ENCODE data around the gene AKT3.

AKT3 gene

DNA sequence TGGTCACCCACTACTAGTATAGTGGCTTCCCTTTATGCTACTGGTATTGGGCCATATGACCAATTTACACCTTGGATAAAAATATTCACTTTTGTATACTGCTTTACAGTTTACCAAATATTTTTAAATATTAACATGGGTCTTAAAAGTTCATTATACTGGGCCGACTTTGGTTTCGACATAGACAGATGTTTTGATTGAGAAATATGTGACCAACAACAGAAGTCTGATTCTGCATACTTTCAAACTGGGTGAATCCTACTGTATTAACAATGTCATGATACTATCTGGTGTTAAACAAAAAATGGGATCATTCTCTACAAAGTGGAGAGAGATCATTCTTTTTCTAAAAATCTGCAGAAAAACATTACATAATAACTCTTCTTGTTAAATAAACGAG, 134.8 kb downstream of the AKT3 start:
- no peak overlapping the region for H2BK12ac ChIP-seq (ENCODE audit: low read length)
- H3K9me3 ChIP-seq (ENCODE audit: insufficient read depth, low read depth, low read length): no peaks in the 10 kb centered on the region
- no peak overlapping the region for H2AFZ ChIP-seq (ENCODE audit: insufficient read depth, low read length, poor library complexity)
- H3K27me3 ChIP-seq (ENCODE audit: insufficient read depth, low read length): no peaks in the 10 kb centered on the region
- H3K79me1 ChIP-seq (ENCODE audit: low read length): peaks cover 7% of the 10 kb centered on the region
- no peak overlapping the region for H3K18ac ChIP-seq (ENCODE audit: low read length)
- no peak overlapping the region for H4K91ac ChIP-seq (ENCODE audit: low read depth, low read length)
- H2BK5ac ChIP-seq (ENCODE audit: low read depth, low read length, poor library complexity): no peak overlapping the region
- WGBS (ENCODE audit: extremely low coverage, insufficient coverage, insufficient read length): no CpG with 5 or more reads among the region's 3 CpGs
- H4K8ac ChIP-seq (ENCODE audit: low read depth, low read length): no peak overlapping the region
- H4K12ac ChIP-seq (ENCODE audit: low read depth, low read length): no peak overlapping the region
- no peak overlapping the region for H2AK5ac ChIP-seq (ENCODE audit: low read length)
- no peak overlapping the region for H3K9ac ChIP-seq (ENCODE audit: low read length)
- H2BK120ac ChIP-seq (ENCODE audit: insufficient read depth, low read length, poor library complexity): no peak overlapping the region
- H3K4me2 ChIP-seq (ENCODE audit: low read length): no peak overlapping the region
- peak in 1 of 2 donors; percentile 56 for DNase-seq
- H3K36me3 ChIP-seq (ENCODE audit: control insufficient read depth in 1 of 2, insufficient read depth in 2 of 2, low read length in 2 of 2): no peaks in the 10 kb centered on the region
- no peak overlapping the region for H3K4ac ChIP-seq (ENCODE audit: low read depth, low read length)
- no peak overlapping the region for H3K4me3 ChIP-seq (ENCODE audit: low read depth, low read length)
- H3K27ac ChIP-seq (ENCODE audit: low read depth, low read length): no peak overlapping the region
- H3K4me1 ChIP-seq (ENCODE audit: control insufficient read depth in 1 of 2, insufficient read depth in 2 of 2, low read length in 2 of 2): peaks cover 2% of the 10 kb centered on the region in 2 experiments
- H3K14ac ChIP-seq (ENCODE audit: low read length): no peak overlapping the region
- peaks cover 2% of the 10 kb centered on the region for H3K79me2 ChIP-seq (ENCODE audit: control insufficient read depth, insufficient read depth, low read length, poor library complexity)
- no peak overlapping the region for H3K23ac ChIP-seq (ENCODE audit: low read length)

DNA sequence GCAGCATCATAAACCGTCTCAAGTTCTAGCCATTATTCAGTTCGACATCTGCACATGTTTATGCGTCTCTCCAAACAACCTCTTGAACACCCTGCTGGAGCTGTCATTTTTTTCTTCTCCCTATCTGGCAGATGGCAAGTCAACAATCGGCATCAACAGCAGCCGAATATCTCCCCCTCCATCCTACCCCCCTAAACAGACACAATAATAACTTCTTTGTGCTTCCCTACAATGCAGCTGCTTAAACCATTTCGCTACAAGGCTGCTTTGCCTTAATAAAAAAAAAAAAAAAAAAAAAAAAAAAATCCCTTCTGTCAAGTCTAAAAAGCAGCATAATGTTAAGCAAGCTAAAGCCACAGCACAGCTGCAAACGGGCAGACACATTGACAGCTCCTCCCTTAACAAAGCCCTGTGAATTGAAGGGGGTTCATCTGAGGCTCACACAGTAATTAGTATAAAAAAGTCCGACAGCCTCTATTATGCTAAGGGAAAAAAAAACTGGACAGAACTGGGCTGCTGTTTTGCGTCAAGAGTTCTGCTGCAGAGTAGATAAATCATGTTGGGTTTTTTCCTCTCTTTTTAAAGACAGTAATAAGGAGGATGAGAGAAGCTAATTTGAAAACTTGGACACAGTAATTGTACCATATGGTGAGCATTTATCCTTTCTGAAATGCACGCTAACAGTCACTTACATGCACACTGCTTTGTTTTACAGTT, 136.4 kb downstream of the AKT3 start:
- H2AK5ac ChIP-seq (ENCODE audit: low read length): no peak overlapping the region
- H2AFZ ChIP-seq (ENCODE audit: insufficient read depth, low read length, poor library complexity): no peak overlapping the region
- H2BK5ac ChIP-seq (ENCODE audit: low read depth, low read length, poor library complexity): no peak overlapping the region
- H3K14ac ChIP-seq (ENCODE audit: low read length): no peak overlapping the region
- no peak overlapping the region for H3K9ac ChIP-seq (ENCODE audit: low read length)
- H3K4me1 ChIP-seq (ENCODE audit: control insufficient read depth in 1 of 2, insufficient read depth in 2 of 2, low read length in 2 of 2): peaks cover 2% of the 10 kb centered on the region in 2 experiments
- H3K4ac ChIP-seq (ENCODE audit: low read depth, low read length): no peak overlapping the region
- WGBS (ENCODE audit: extremely low coverage, insufficient coverage, insufficient read length): no CpG with 5 or more reads among the region's 10 CpGs
- no peak overlapping the region for H4K91ac ChIP-seq (ENCODE audit: low read depth, low read length)
- no peaks in the 10 kb centered on the region for H3K27me3 ChIP-seq (ENCODE audit: insufficient read depth, low read length)
- H3K27ac ChIP-seq (ENCODE audit: low read depth, low read length): no peak overlapping the region
- no peak overlapping the region for H3K4me2 ChIP-seq (ENCODE audit: low read length)
- H3K18ac ChIP-seq (ENCODE audit: low read length): no peak overlapping the region
- no peak overlapping the region for H3K4me3 ChIP-seq (ENCODE audit: low read depth, low read length)
- no peak overlapping the region for H4K8ac ChIP-seq (ENCODE audit: low read depth, low read length)
- H3K36me3 ChIP-seq (ENCODE audit: control insufficient read depth in 1 of 2, insufficient read depth in 2 of 2, low read length in 2 of 2): no peaks in the 10 kb centered on the region
- no peak overlapping the region for H2BK12ac ChIP-seq (ENCODE audit: low read length)
- H4K12ac ChIP-seq (ENCODE audit: low read depth, low read length): no peak overlapping the region
- H3K79me1 ChIP-seq (ENCODE audit: low read length): peaks cover 3% of the 10 kb centered on the region
- H3K79me2 ChIP-seq (ENCODE audit: control insufficient read depth, insufficient read depth, low read length, poor library complexity): peaks cover 2% of the 10 kb centered on the region
- H3K23ac ChIP-seq (ENCODE audit: low read length): no peak overlapping the region
- DNase-seq: no peak
- no peak overlapping the region for H2BK120ac ChIP-seq (ENCODE audit: insufficient read depth, low read length, poor library complexity)
- no peaks in the 10 kb centered on the region for H3K9me3 ChIP-seq (ENCODE audit: insufficient read depth, low read depth, low read length)

DNA sequence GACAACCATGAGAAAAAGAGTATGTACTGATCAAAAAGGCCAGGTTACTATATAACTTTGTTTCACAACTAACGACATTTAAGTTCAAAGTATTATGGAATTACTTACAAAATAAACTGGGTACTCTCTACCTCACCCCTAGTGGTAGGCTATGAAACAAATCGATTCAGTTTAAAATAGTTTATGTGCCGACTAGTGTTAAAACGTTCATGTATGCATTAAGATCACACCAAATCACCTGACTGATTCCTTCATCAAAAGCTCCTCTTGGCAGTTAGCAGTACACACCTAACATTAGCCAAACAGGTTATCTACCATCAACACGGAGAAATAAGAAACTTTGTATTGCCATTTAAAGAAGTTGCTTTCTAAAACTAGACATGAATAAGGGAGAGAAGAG, 137.1 kb downstream of the AKT3 start:
- H2BK120ac ChIP-seq (ENCODE audit: insufficient read depth, low read length, poor library complexity): no peak overlapping the region
- no peak overlapping the region for H3K4ac ChIP-seq (ENCODE audit: low read depth, low read length)
- H3K9me3 ChIP-seq (ENCODE audit: insufficient read depth, low read depth, low read length): no peaks in the 10 kb centered on the region
- no peak overlapping the region for H4K91ac ChIP-seq (ENCODE audit: low read depth, low read length)
- H3K4me2 ChIP-seq (ENCODE audit: low read length): no peak overlapping the region
- H3K79me2 ChIP-seq (ENCODE audit: control insufficient read depth, insufficient read depth, low read length, poor library complexity): no peaks in the 10 kb centered on the region
- H3K27me3 ChIP-seq (ENCODE audit: insufficient read depth, low read length): no peaks in the 10 kb centered on the region
- no peak overlapping the region for H3K4me3 ChIP-seq (ENCODE audit: low read depth, low read length)
- H3K27ac ChIP-seq (ENCODE audit: low read depth, low read length): no peak overlapping the region
- no peaks in the 10 kb centered on the region for H3K4me1 ChIP-seq (ENCODE audit: control insufficient read depth in 1 of 2, insufficient read depth in 2 of 2, low read length in 2 of 2)
- H2AK5ac ChIP-seq (ENCODE audit: low read length): no peak overlapping the region
- no peak for DNase-seq
- no peak overlapping the region for H3K18ac ChIP-seq (ENCODE audit: low read length)
- H3K36me3 ChIP-seq (ENCODE audit: control insufficient read depth in 1 of 2, insufficient read depth in 2 of 2, low read length in 2 of 2): no peaks in the 10 kb centered on the region
- no peak overlapping the region for H3K14ac ChIP-seq (ENCODE audit: low read length)
- no peak overlapping the region for H2AFZ ChIP-seq (ENCODE audit: insufficient read depth, low read length, poor library complexity)
- WGBS (ENCODE audit: extremely low coverage, insufficient coverage, insufficient read length): no CpG with 5 or more reads among the region's 5 CpGs
- no peak overlapping the region for H3K23ac ChIP-seq (ENCODE audit: low read length)
- no peaks in the 10 kb centered on the region for H3K79me1 ChIP-seq (ENCODE audit: low read length)
- H4K12ac ChIP-seq (ENCODE audit: low read depth, low read length): no peak overlapping the region
- H2BK5ac ChIP-seq (ENCODE audit: low read depth, low read length, poor library complexity): no peak overlapping the region
- no peak overlapping the region for H4K8ac ChIP-seq (ENCODE audit: low read depth, low read length)
- no peak overlapping the region for H2BK12ac ChIP-seq (ENCODE audit: low read length)
- H3K9ac ChIP-seq (ENCODE audit: low read length): no peak overlapping the region

DNA sequence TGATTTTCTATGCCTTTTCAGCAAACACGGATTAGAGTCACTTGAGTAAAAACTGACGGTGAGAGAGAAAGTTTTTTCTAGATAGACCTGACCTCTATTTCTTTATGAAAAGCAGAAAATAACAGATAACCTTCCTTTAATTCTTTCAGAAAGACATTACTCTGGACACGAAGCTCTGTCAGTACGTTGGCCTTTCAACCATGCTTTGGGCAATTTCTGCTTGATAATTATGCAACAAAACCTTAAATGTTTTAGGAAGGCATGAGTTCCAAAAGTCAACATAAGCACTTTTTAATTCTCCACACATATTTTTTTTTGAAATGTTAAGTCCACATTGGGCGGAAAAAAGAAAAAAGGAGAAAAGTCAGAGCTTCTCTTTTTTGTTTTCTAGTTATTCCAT, 137.8 kb downstream of the AKT3 start:
- no peak overlapping the region for H3K4ac ChIP-seq (ENCODE audit: low read depth, low read length)
- H3K79me2 ChIP-seq (ENCODE audit: control insufficient read depth, insufficient read depth, low read length, poor library complexity): no peaks in the 10 kb centered on the region
- no peak overlapping the region for H3K9ac ChIP-seq (ENCODE audit: low read length)
- H3K4me2 ChIP-seq (ENCODE audit: low read length): no peak overlapping the region
- no peak overlapping the region for H3K23ac ChIP-seq (ENCODE audit: low read length)
- no peak overlapping the region for H3K18ac ChIP-seq (ENCODE audit: low read length)
- H3K79me1 ChIP-seq (ENCODE audit: low read length): no peaks in the 10 kb centered on the region
- H2AFZ ChIP-seq (ENCODE audit: insufficient read depth, low read length, poor library complexity): no peak overlapping the region
- H2BK12ac ChIP-seq (ENCODE audit: low read length): no peak overlapping the region
- H3K27ac ChIP-seq (ENCODE audit: low read depth, low read length): no peak overlapping the region
- no peaks in the 10 kb centered on the region for H3K27me3 ChIP-seq (ENCODE audit: insufficient read depth, low read length)
- H2AK5ac ChIP-seq (ENCODE audit: low read length): no peak overlapping the region
- no peak for DNase-seq
- no peak overlapping the region for H3K14ac ChIP-seq (ENCODE audit: low read length)
- H2BK5ac ChIP-seq (ENCODE audit: low read depth, low read length, poor library complexity): no peak overlapping the region
- H3K4me1 ChIP-seq (ENCODE audit: control insufficient read depth in 1 of 2, insufficient read depth in 2 of 2, low read length in 2 of 2): no peaks in the 10 kb centered on the region
- no peak overlapping the region for H4K12ac ChIP-seq (ENCODE audit: low read depth, low read length)
- no peaks in the 10 kb centered on the region for H3K9me3 ChIP-seq (ENCODE audit: insufficient read depth, low read depth, low read length)
- H2BK120ac ChIP-seq (ENCODE audit: insufficient read depth, low read length, poor library complexity): no peak overlapping the region
- H3K4me3 ChIP-seq (ENCODE audit: low read depth, low read length): no peak overlapping the region
- H3K36me3 ChIP-seq (ENCODE audit: control insufficient read depth in 1 of 2, insufficient read depth in 2 of 2, low read length in 2 of 2): no peaks in the 10 kb centered on the region
- no peak overlapping the region for H4K8ac ChIP-seq (ENCODE audit: low read depth, low read length)
- WGBS (ENCODE audit: extremely low coverage, insufficient coverage, insufficient read length): no CpG with 5 or more reads among the region's 5 CpGs
- H4K91ac ChIP-seq (ENCODE audit: low read depth, low read length): no peak overlapping the region
